Measurements from ENCODE around the gene PLCH1. TPM values are rescaled to one million over a fixed set of nuclear protein-coding genes. Genes with fewer than 3 reads are reported as not detected.

The PLCH1 gene
- total and polyA plus RNA-seq, 4 donors, result 0.03 to 1.0 (median 0.22) TPM

- H3K27me3 ChIP-seq (ENCODE audit: control insufficient read depth in 4 of 4, insufficient read depth in 4 of 4, low read length in 3 of 4), result no peaks in the 10 kb centered on the region
- H3K4me1 ChIP-seq (ENCODE audit: control insufficient read depth in 4 of 4, insufficient read depth in 4 of 4, low read length in 3 of 4), result no peaks in the 10 kb centered on the region
- no peak overlapping the region for H3K27ac ChIP-seq (ENCODE audit: low read depth in 1 of 2, low read length in 2 of 2)
- H3K4me3 ChIP-seq (ENCODE audit: low read depth in 1 of 3, low read length in 3 of 3), result no peak overlapping the region
- 92% methylated on average over 1 of the region's 1 CpG for WGBS
- DNase-seq (ENCODE audit: low spot score), result no peak
- H3K9ac ChIP-seq (ENCODE audit: low read depth in 1 of 2, low read length in 2 of 2), result no peak overlapping the region
- H3K36me3 ChIP-seq (ENCODE audit: control insufficient read depth in 4 of 4, insufficient read depth in 3 of 4, low read depth in 1 of 4, low read length in 3 of 4), result no peaks in the 10 kb centered on the region
- TF ChIP-seq ZBTB33 (IDR thresholded peaks at IDR 0.05) (no peak), HNF4A (conservative IDR thresholded peaks at IDR 0.05) (no peak), NR2F2 (IDR thresholded peaks at IDR 0.05) (no peak), YY1 (IDR thresholded peaks at IDR 0.05) (no peak), JUND (IDR thresholded peaks at IDR 0.05) (no peak), RXRA (IDR thresholded peaks at IDR 0.05) (no peak)
- TF ChIP-seq, protein P1, sequence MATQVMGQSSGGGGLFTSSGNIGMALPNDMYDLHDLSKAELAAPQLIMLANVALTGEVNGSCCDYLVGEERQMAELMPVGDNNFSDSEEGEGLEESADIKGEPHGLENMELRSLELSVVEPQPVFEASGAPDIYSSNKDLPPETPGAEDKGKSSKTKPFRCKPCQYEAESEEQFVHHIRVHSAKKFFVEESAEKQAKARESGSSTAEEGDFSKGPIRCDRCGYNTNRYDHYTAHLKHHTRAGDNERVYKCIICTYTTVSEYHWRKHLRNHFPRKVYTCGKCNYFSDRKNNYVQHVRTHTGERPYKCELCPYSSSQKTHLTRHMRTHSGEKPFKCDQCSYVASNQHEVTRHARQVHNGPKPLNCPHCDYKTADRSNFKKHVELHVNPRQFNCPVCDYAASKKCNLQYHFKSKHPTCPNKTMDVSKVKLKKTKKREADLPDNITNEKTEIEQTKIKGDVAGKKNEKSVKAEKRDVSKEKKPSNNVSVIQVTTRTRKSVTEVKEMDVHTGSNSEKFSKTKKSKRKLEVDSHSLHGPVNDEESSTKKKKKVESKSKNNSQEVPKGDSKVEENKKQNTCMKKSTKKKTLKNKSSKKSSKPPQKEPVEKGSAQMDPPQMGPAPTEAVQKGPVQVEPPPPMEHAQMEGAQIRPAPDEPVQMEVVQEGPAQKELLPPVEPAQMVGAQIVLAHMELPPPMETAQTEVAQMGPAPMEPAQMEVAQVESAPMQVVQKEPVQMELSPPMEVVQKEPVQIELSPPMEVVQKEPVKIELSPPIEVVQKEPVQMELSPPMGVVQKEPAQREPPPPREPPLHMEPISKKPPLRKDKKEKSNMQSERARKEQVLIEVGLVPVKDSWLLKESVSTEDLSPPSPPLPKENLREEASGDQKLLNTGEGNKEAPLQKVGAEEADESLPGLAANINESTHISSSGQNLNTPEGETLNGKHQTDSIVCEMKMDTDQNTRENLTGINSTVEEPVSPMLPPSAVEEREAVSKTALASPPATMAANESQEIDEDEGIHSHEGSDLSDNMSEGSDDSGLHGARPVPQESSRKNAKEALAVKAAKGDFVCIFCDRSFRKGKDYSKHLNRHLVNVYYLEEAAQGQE (IDR thresholded peaks at IDR 0.05), result no peak
- no peaks in the 10 kb centered on the region for H3K9me3 ChIP-seq (ENCODE audit: control insufficient read depth in 4 of 4, low read length in 3 of 4)
Measured at GRCh38 chr3:155347901-155348300, 397.0 kb downstream of the PLCH1 start.

DNA sequence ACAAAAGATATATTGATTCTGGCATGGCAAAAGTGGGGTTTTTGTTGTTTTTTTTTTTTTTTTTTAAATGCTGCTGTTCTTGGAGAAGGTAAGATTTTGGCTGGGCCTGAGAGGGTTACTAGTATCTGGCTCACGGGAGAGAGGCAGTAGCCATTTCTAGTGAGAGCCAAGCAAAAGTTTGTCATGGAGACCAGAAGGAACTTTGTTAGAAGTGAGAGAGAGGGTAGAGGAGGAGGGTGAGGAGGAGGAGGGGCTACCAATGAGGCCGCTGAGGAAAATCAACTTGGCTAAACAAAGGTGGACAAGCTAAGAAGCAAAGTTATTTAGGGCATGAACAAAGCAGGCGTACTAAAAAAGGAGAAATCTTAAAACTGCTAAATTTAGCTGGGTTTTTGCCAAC is 402.5 kb downstream of the PLCH1 start:
- Histone ChIP-seq H3K4me3 (ENCODE audit: low read depth in 1 of 3, low read length in 3 of 3) (no peak overlapping the region), H3K27ac (ENCODE audit: low read depth in 1 of 2, low read length in 2 of 2) (no peak overlapping the region), H3K27me3 (ENCODE audit: control insufficient read depth in 4 of 4, insufficient read depth in 4 of 4, low read length in 3 of 4) (no peaks in the 10 kb centered on the region), H3K9ac (ENCODE audit: low read depth in 1 of 2, low read length in 2 of 2) (no peak overlapping the region), H3K36me3 (ENCODE audit: control insufficient read depth in 4 of 4, insufficient read depth in 3 of 4, low read depth in 1 of 4, low read length in 3 of 4) (no peaks in the 10 kb centered on the region), H3K4me1 (ENCODE audit: control insufficient read depth in 4 of 4, insufficient read depth in 4 of 4, low read length in 3 of 4) (no peaks in the 10 kb centered on the region), H3K9me3 (ENCODE audit: control insufficient read depth in 4 of 4, low read length in 3 of 4) (no peaks in the 10 kb centered on the region)
- no peak for DNase-seq (ENCODE audit: low spot score)
- TF ChIP-seq, protein P2, sequence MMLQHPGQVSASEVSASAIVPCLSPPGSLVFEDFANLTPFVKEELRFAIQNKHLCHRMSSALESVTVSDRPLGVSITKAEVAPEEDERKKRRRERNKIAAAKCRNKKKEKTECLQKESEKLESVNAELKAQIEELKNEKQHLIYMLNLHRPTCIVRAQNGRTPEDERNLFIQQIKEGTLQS (IDR thresholded peaks at IDR 0.05), result no peak
- TF ChIP-seq ZBTB33 (IDR thresholded peaks at IDR 0.05), result no peak
- no peak for TF ChIP-seq HNF4G (IDR thresholded peaks at IDR 0.05)
- no peak for TF ChIP-seq EGR1 (IDR thresholded peaks at IDR 0.05; ENCODE audit: low read depth in 2 of 2)
- TF ChIP-seq FOXA2 (IDR thresholded peaks at IDR 0.05), result no peak
- TF ChIP-seq SP1 (IDR thresholded peaks at IDR 0.05), result no peak
- TF ChIP-seq FOXA1 (IDR thresholded peaks at IDR 0.05), result no peak
- no peak for TF ChIP-seq GABPA (IDR thresholded peaks at IDR 0.05 in 1 of 2, conservative IDR thresholded peaks at IDR 0.05 in 1 of 2)
- TF ChIP-seq TAF1 (conservative IDR thresholded peaks at IDR 0.05), result no peak
- no peak for TF ChIP-seq MAX (IDR thresholded peaks at IDR 0.05)
- TF ChIP-seq YY1 (IDR thresholded peaks at IDR 0.05), result no peak
- TF ChIP-seq JUND (IDR thresholded peaks at IDR 0.05), result no peak
- TF ChIP-seq, protein P1 (IDR thresholded peaks at IDR 0.05), result no peak
- TF ChIP-seq, protein P3, sequence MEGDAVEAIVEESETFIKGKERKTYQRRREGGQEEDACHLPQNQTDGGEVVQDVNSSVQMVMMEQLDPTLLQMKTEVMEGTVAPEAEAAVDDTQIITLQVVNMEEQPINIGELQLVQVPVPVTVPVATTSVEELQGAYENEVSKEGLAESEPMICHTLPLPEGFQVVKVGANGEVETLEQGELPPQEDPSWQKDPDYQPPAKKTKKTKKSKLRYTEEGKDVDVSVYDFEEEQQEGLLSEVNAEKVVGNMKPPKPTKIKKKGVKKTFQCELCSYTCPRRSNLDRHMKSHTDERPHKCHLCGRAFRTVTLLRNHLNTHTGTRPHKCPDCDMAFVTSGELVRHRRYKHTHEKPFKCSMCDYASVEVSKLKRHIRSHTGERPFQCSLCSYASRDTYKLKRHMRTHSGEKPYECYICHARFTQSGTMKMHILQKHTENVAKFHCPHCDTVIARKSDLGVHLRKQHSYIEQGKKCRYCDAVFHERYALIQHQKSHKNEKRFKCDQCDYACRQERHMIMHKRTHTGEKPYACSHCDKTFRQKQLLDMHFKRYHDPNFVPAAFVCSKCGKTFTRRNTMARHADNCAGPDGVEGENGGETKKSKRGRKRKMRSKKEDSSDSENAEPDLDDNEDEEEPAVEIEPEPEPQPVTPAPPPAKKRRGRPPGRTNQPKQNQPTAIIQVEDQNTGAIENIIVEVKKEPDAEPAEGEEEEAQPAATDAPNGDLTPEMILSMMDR (IDR thresholded peaks at IDR 0.05; ENCODE audit: low read depth, low read length, missing input control), result no peak
- TF ChIP-seq RXRA (IDR thresholded peaks at IDR 0.05), result no peak
- no peak for TF ChIP-seq NR2F2 (IDR thresholded peaks at IDR 0.05)
- TF ChIP-seq HNF4A (conservative IDR thresholded peaks at IDR 0.05), result no peak
- TF ChIP-seq RAD21 (IDR thresholded peaks at IDR 0.05), result no peak
- WGBS, result 78% methylated on average over 3 of the region's 3 CpGs
